HL-60/S4 (cell line): ENCODE results near the gene LSAMP.

ENCODE experiments used
- in situ Hi-C: fragments of 300-500 bp; cut with MboI; formaldehyde crosslinking; loops from 2 replicates; pipeline ENCODE4 v1.14.3; 2022; ENCODE audit warnings: low sequenced_read_pairs

The LSAMP gene

GRCh38 chr3:116179091-116179490, 266.2 kb downstream of the LSAMP start:
- in situ Hi-C loops = no loop called here

- in situ Hi-C loops = no loop called here
Measured at GRCh38 chr3:116176974-116177555, 268.2 kb downstream of the LSAMP start.

- in situ Hi-C loops = no loop called here
Measured at GRCh38 chr3:116166121-116166520, 279.2 kb downstream of the LSAMP start.

GRCh38 chr3:116165641-116166040, 279.6 kb downstream of the LSAMP start:
- in situ Hi-C loops = no loop called here

GRCh38 chr3:116165135-116165534, 280.2 kb downstream of the LSAMP start:
- in situ Hi-C loops = no loop called here

GRCh38 chr3:116164039-116164438, 281.2 kb downstream of the LSAMP start:
- in situ Hi-C loops = no loop called here

- in situ Hi-C loops = no loop called here
Measured at GRCh38 chr3:116161575-116162525, 283.4 kb downstream of the LSAMP start.

- in situ Hi-C loops = no loop called here
Measured at GRCh38 chr3:116160594-116160993, 284.7 kb downstream of the LSAMP start.

- in situ Hi-C loops = no loop called here
Measured at GRCh38 chr3:116155841-116156240, 289.4 kb downstream of the LSAMP start.

- in situ Hi-C loops = no loop called here
Measured at GRCh38 chr3:116154389-116154788, 290.9 kb downstream of the LSAMP start.

- in situ Hi-C loops = no loop called here
Measured at GRCh38 chr3:116153174-116153573, 292.1 kb downstream of the LSAMP start.

- in situ Hi-C loops = no loop called here
Measured at GRCh38 chr3:116150655-116151167, 294.6 kb downstream of the LSAMP start.

- in situ Hi-C loops = loop anchor here (25.0 kb wide), 1 partner anchor 613 kb away; no protein-coding TSS in a partner anchor
Measured at GRCh38 chr3:116148881-116149851, 296.1 kb downstream of the LSAMP start.

GRCh38 chr3:116145613-116146012, 299.7 kb downstream of the LSAMP start:
- in situ Hi-C loops = loop anchor here (25.0 kb wide), 1 partner anchor 617 kb away; no protein-coding TSS in a partner anchor

- in situ Hi-C loops = loop anchor here (25.0 kb wide), 1 partner anchor 621 kb away; no protein-coding TSS in a partner anchor
Measured at GRCh38 chr3:116141724-116142123, 303.6 kb downstream of the LSAMP start.

- in situ Hi-C loops = loop anchor here (25.0 kb wide), 1 partner anchor 622 kb away; no protein-coding TSS in a partner anchor
Measured at GRCh38 chr3:116140100-116140689, 305.1 kb downstream of the LSAMP start.

GRCh38 chr3:116139641-116140040, 305.6 kb downstream of the LSAMP start:
- in situ Hi-C loops = loop anchor here (25.0 kb wide), 1 partner anchor 623 kb away; no protein-coding TSS in a partner anchor

GRCh38 chr3:116135457-116136085, 309.7 kb downstream of the LSAMP start:
- in situ Hi-C loops = loop anchor here (25.0 kb wide), 1 partner anchor 627 kb away; no protein-coding TSS in a partner anchor

GRCh38 chr3:116129187-116129946, 315.9 kb downstream of the LSAMP start:
- in situ Hi-C loops = loop anchor here (25.0 kb wide), 1 partner anchor 633 kb away; no protein-coding TSS in a partner anchor
